ENCODE results near the gene ENC1. TPM values are rescaled to one million over a fixed set of nuclear protein-coding genes. Genes with fewer than 3 reads are reported as not detected.

The ENC1 gene
- polyA plus RNA-seq, 3 donors = 6.9 to 9.9 (median 9.6) TPM

DNA sequence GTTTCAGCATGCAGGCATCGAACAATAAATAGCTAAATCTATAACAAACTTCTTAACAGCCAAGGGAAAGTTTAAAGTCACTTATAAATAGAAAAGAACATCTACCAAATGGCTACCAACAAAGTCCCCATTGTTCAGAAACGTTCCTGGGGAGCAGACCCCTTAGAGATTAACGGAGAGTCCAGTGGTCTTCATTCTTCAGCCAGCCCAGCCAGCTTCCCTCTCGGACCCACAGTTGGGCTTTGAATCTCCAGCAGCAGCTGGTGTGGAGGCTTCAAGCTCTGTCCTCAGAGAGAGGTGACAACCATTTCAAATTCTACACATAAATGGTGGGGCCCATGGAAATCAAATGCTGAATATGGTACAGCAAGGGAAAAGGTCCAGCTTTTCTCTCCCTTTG lies 11.2 kb downstream of the ENC1 start:
- Mint-ChIP-seq H3K4me1 (peaks cover 38% of the 10 kb centered on the region), H3K27ac (no peak overlapping the region), H3K27me3 (ENCODE audit: low read depth in 3 of 3) (peaks cover 0 to 2% (median 0%) of the 10 kb centered on the region in 3 donors), H3K36me3 (peaks cover 38 to 51% of the 10 kb centered on the region in 2 donors), H3K4me3 (no peak overlapping the region), H3K9me3 (no peaks in the 10 kb centered on the region)
- no peak overlapping the region for H3K9ac ChIP-seq (ENCODE audit: insufficient read depth, low read length, poor library complexity, severe bottlenecking)
- peak overlapping the region in 1 of 2 donors; percentile 20 for H3K27ac ChIP-seq (ENCODE audit: low read depth in 1 of 2, low read length in 2 of 2)
- H3K27me3 ChIP-seq (ENCODE audit: control insufficient read depth in 2 of 2, insufficient read depth in 2 of 2, low read length in 2 of 2) = no peaks in the 10 kb centered on the region
- peaks cover 38% of the 10 kb centered on the region for H3K79me2 ChIP-seq (ENCODE audit: insufficient read depth, low read length)
- H3K4me2 ChIP-seq (replicated peaks; ENCODE audit: extremely low read depth, low read length, poor library complexity, severe bottlenecking) = no peak overlapping the region
- H4K20me1 ChIP-seq (ENCODE audit: insufficient read depth, low read length) = peaks cover 4% of the 10 kb centered on the region
- H3K9me3 ChIP-seq (replicated peaks in 1 of 2; ENCODE audit: control insufficient read depth in 1 of 2, insufficient read depth in 1 of 2, low read length in 2 of 2) = no peaks in the 10 kb centered on the region
- intact Hi-C loops (cut with micrococcal nuclease) = no loop called here
- TF ChIP-seq, protein P1, sequence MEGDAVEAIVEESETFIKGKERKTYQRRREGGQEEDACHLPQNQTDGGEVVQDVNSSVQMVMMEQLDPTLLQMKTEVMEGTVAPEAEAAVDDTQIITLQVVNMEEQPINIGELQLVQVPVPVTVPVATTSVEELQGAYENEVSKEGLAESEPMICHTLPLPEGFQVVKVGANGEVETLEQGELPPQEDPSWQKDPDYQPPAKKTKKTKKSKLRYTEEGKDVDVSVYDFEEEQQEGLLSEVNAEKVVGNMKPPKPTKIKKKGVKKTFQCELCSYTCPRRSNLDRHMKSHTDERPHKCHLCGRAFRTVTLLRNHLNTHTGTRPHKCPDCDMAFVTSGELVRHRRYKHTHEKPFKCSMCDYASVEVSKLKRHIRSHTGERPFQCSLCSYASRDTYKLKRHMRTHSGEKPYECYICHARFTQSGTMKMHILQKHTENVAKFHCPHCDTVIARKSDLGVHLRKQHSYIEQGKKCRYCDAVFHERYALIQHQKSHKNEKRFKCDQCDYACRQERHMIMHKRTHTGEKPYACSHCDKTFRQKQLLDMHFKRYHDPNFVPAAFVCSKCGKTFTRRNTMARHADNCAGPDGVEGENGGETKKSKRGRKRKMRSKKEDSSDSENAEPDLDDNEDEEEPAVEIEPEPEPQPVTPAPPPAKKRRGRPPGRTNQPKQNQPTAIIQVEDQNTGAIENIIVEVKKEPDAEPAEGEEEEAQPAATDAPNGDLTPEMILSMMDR (IDR thresholded peaks at IDR 0.05) = no peak
- 100% methylated on average over 4 of the region's 4 CpGs for WGBS (ENCODE audit: insufficient coverage)
- no peak for DNase-seq
- no peak overlapping the region for H2AFZ ChIP-seq (ENCODE audit: insufficient read depth, low read depth, low read length, poor library complexity, severe bottlenecking)
- peaks cover 18 to 51% of the 10 kb centered on the region in 2 donors for H3K36me3 ChIP-seq (replicated peaks in 1 of 2; ENCODE audit: control insufficient read depth in 1 of 2, insufficient read depth in 2 of 2, low read length in 2 of 2)
- H3K4me1 ChIP-seq (ENCODE audit: control insufficient read depth in 1 of 2, insufficient read depth in 2 of 2, low read length in 2 of 2) = peaks cover 33 to 37% of the 10 kb centered on the region in 2 donors
- no peak overlapping the region for H3K4me3 ChIP-seq (replicated peaks in 1 of 3; ENCODE audit: low read depth in 2 of 3, low read length in 3 of 3)

DNA sequence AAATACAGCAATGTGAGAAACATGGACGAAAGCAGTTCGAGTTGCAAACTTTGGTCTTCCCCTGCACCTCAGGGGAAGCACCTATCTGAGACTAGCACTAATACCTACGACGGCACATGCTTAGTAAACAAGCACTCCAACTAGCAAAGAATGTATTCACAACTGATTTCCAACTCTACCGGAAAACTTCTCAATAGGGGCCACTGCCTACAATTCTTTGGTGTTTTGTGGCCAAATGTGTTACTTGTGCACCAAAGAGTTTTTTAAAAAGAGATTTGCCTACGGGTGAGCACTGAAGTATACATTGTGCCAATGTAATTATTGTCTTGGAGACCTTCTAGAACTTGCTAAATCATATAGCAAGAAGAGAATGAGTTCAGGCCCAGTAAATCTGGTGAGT lies 12.2 kb downstream of the ENC1 start:
- Mint-ChIP-seq H3K4me3 (no peak overlapping the region), H3K27me3 (ENCODE audit: low read depth in 3 of 3) (peaks cover 0 to 2% (median 0%) of the 10 kb centered on the region in 3 donors), H3K27ac (no peak overlapping the region), H3K36me3 (peaks cover 31 to 43% of the 10 kb centered on the region in 2 donors), H3K4me1 (peaks cover 31% of the 10 kb centered on the region), H3K9me3 (peaks cover 0 to 3% (median 0%) of the 10 kb centered on the region in 7 donors)
- Histone ChIP-seq H3K27ac (ENCODE audit: low read depth in 1 of 2, low read length in 2 of 2) (no peak overlapping the region), H3K4me2 (replicated peaks; ENCODE audit: extremely low read depth, low read length, poor library complexity, severe bottlenecking) (no peak overlapping the region), H3K36me3 (replicated peaks in 1 of 2; ENCODE audit: control insufficient read depth in 1 of 2, insufficient read depth in 2 of 2, low read length in 2 of 2) (peaks cover 12 to 43% of the 10 kb centered on the region in 2 donors), H3K27me3 (ENCODE audit: control insufficient read depth in 2 of 2, insufficient read depth in 2 of 2, low read length in 2 of 2) (no peaks in the 10 kb centered on the region), H3K4me1 (ENCODE audit: control insufficient read depth in 1 of 2, insufficient read depth in 2 of 2, low read length in 2 of 2) (peaks cover 32 to 33% of the 10 kb centered on the region in 2 donors), H3K4me3 (replicated peaks in 1 of 3; ENCODE audit: low read depth in 2 of 3, low read length in 3 of 3) (no peak overlapping the region), H2AFZ (ENCODE audit: insufficient read depth, low read depth, low read length, poor library complexity, severe bottlenecking) (no peak overlapping the region), H3K9me3 (replicated peaks in 1 of 2; ENCODE audit: control insufficient read depth in 1 of 2, insufficient read depth in 1 of 2, low read length in 2 of 2) (no peaks in the 10 kb centered on the region), H3K79me2 (ENCODE audit: insufficient read depth, low read length) (peaks cover 32% of the 10 kb centered on the region), H3K9ac (ENCODE audit: insufficient read depth, low read length, poor library complexity, severe bottlenecking) (no peak overlapping the region), H4K20me1 (ENCODE audit: insufficient read depth, low read length) (peaks cover under 1% of the 10 kb centered on the region)
- no peak for DNase-seq
- WGBS (ENCODE audit: insufficient coverage) = 100% methylated on average over 2 of the region's 6 CpGs
- TF ChIP-seq, protein P1 (IDR thresholded peaks at IDR 0.05) = no peak
- intact Hi-C loops (cut with micrococcal nuclease) = no loop called here
